Fibroblast of pulmonary artery (primary cell): Measurements from ENCODE around the gene MIEN1.
A peak's percentile ranks its signal among the peaks of the same experiment; 100 is the strongest.

Experiments
- DNase-seq: peaks from one replicate; pipeline ENCODE4 v3.0.0-alpha.2; 2010; ENCODE audit warnings: low read depth
- H3K4me3 ChIP-seq: replicated peaks from 2 replicates; pipeline ENCODE4 v1.5.1; 2011; ENCODE audit warnings: low read depth, mild to moderate bottlenecking, control low read depth, low read length, moderate library complexity
- TF ChIP-seq, protein P1 (sequence below): IDR thresholded peaks from 2 replicates; pipeline ENCODE4 v1.5.1; 2011; ENCODE audit warnings: mild to moderate bottlenecking, control low read depth, low read length, inconsistent platforms; ENCODE audit errors: missing control alignments

The MIEN1 gene

DNA sequence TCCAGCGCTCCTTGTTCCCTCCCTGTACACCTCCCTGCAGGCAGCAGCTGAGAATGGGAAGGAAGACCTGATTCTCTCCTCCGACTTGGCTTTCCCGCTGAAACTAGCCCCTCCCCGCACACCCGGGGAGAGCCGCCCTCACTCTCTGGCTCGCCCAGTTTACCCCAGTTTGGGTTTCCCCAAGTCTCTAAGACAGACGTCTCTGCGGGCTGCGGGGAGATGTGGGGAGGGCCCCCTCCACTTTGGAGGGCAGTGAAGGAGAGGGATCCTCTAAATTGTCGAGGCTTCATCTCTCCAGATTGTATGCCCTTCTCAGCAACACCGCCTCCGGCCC is 8.2 kb upstream of the MIEN1 start:
- H3K4me3 ChIP-seq = peak overlapping the region; percentile 12
- no peak for DNase-seq
- TF ChIP-seq, protein P1, sequence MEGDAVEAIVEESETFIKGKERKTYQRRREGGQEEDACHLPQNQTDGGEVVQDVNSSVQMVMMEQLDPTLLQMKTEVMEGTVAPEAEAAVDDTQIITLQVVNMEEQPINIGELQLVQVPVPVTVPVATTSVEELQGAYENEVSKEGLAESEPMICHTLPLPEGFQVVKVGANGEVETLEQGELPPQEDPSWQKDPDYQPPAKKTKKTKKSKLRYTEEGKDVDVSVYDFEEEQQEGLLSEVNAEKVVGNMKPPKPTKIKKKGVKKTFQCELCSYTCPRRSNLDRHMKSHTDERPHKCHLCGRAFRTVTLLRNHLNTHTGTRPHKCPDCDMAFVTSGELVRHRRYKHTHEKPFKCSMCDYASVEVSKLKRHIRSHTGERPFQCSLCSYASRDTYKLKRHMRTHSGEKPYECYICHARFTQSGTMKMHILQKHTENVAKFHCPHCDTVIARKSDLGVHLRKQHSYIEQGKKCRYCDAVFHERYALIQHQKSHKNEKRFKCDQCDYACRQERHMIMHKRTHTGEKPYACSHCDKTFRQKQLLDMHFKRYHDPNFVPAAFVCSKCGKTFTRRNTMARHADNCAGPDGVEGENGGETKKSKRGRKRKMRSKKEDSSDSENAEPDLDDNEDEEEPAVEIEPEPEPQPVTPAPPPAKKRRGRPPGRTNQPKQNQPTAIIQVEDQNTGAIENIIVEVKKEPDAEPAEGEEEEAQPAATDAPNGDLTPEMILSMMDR = no peak

DNA sequence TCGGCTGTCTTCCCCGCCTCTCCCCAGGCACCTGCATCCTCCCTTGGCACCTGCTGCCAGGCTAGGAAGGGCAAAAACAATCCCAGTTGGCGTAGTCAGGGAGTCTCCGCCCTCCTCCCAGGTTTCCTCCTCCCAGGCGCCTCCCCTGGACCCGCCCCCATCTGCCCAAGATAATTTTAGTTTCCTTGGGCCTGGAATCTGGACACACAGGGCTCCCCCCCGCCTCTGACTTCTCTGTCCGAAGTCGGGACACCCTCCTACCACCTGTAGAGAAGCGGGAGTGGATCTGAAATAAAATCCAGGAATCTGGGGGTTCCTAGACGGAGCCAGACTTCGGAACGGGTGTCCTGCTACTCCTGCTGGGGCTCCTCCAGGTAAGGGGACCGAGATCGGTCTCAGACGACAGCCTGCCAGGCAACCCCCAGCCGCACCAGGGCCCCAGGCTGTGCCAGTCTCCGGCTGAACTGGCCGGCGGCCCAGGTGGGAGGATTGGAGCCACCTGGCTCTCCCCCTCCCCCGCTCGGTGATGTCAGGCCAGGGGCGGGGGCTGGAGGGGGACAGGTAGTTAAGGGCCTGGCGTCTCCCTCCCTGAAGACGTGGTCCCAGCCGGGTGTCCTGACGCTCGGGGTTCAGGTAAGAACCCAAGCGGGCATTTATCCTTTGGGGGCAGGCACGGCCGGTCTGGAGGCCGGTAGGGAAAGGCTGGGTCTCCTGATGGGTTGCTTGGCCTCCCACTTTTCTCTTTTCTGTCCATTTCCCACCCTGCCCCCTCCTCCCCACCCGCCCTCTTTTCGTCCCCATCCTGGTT is 7.6 kb upstream of the MIEN1 start, which contains the start of gene GRB7:
Gene GRB7 (plus strand): TSS at position 179 of the 808 bp plus-strand sequence. CDS start 4,364 bp downstream, outside the sequence.
- H3K4me3 ChIP-seq = peak within 1 kb of the TSS; percentile 12
- TF ChIP-seq, protein P1 = no peak
- no peak for DNase-seq

DNA sequence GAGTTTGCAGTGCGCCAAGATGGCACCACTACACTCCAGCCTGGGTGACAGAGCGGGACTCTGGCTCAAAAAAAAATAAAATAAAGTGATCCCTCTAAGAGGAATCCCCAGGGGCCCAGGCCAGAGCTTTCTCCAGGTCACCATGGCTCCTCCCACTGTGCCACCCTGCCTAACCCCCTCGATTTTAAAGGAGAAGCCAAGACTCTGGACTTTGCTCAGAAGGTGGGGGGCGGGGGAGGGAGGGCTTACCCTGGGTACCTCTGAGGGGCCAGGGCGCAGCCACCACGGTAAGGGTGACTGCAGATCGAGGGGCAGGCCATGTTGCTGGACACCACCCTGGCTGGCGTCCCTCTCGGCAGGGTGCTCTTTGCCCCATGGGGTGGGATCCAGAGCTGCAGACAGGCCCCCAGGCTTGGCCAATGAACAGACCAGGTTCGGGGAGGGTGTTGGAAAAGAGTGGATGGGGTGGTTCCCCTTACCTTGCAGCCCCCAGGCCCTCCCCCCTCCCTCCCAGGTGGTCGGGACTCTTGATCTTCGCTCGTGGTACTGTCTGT is 7.0 kb upstream of the MIEN1 start:
- no peak overlapping the region for H3K4me3 ChIP-seq
- TF ChIP-seq, protein P1 = no peak
- no peak for DNase-seq

DNA sequence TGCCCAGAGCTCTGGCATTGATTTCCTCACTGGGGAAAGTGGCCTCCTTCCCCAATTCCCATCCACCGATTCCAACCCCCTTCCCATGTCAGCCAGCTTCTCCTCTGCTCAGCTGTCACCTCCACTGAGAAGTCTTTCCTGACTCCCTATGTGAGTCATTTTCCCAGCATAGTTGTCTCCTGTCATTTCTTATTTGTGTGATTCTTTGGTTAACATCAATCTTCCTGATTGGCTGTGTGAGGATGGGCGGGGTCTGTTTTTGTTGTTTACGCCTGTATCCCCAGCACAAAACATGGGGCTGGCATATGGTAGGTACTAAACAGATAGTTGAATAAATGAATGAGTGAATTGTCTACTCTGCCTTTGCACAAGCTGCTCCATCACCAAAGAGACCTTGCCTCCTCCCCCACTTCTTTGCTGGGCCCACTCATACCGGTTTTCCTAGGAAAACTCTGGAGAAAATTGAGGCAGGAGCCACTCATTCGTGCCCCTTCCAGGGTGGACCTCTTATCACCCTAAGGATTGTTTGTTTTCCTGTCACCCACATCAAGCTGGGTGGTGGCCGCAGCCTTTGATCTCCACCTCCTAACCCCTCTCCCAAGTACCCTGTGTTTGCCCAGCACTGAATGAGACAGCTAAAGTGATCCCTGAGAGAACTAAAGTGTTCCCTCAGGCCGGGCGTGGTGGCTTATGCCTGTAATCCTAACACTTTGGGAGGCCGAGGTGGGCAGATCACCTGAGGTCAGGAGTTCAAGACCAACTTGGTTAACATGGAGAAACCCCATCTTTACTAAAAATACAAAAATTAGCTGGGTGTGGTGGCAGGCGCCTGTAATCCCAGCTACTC is 6.2 kb upstream of the MIEN1 start:
- H3K4me3 ChIP-seq = no peak overlapping the region
- TF ChIP-seq, protein P1 = no peak
- DNase-seq = no peak

DNA sequence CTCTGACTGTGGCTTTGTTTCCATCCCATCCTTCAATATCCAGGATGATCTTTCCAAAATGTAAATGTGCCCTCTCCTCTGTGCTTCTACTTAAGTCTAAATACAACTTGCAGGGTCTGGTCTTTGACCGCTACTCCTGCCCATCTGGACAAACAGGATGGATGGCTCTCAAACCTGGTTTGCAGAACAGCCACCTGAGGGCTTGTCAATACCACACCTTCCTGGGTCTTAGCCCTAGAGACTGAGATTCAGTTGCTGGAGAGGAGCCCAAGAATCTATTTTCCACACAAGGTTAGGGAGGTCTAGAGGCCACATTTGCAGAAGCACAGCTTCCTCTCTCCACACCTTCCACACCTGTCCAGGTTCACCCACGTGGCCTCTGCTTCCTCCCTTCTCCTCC is 5.5 kb upstream of the MIEN1 start:
- TF ChIP-seq, protein P1 = no peak
- H3K4me3 ChIP-seq = no peak overlapping the region
- DNase-seq = no peak

DNA sequence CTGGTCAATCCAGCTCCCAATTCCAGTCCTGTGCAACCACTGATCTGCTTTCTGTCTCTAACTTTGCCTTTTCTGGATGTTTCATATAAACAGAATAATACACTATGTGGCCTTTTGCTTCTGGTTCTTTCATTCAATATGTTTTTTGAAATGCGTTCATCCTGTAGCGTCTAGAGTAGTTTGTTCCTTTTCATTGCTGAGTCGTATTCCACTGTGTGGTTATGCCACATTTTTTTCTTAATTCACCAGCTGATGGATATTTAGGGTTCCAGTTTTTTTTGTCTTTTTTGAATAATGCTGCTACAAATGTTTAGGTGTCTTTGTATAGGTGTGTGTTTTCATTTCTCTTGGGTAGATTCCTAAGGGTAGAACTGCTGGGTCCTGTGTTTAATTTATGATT is 2.3 kb upstream of the MIEN1 start:
- no peak for DNase-seq
- TF ChIP-seq, protein P1 = no peak

More for the DNA sequence above, 2.3 kb upstream of the MIEN1 start:
- H3K4me3 ChIP-seq = no peak overlapping the region
